Breast epithelium (tissue), 3 donors: ENCODE measurements around the gene DCAF15.

ENCODE experiments used
- CTCF ChIP-seq, 3 donors: fragments of 450-650 bp; IDR thresholded peaks; one replicate each; pipeline ENCODE4 v1.5.1; 2016 to 2017; ENCODE audit warnings: antibody characterized with exemption in 3 of 3, mild to moderate bottlenecking in 3 of 3, moderate library complexity in 3 of 3
- POLR2A ChIP-seq: fragments of 450-650 bp; IDR thresholded peaks from one replicate; pipeline ENCODE4 v1.6.1; 2016; ENCODE audit warnings: antibody characterized with exemption, mild to moderate bottlenecking, moderate library complexity
- POLR2AphosphoS5 ChIP-seq, 3 donors: sonication (generic); formaldehyde crosslinking; IDR thresholded peaks; one replicate each; pipeline ENCODE4 v1.6.1; 2017; ENCODE audit warnings: antibody characterized with exemption in 3 of 3

GRCh38 chr19:13979244-13979615, 26.9 kb downstream of the DCAF15 start:
- TF ChIP-seq POLR2AphosphoS5 (IDR thresholded peaks at IDR 0.05) (no peak), POLR2A (no peak), CTCF (IDR thresholded peaks at IDR 0.05) (no peak)
